OCI-LY7 (cell line): ENCODE data around the gene RHOBTB3. TPM values are rescaled to one million over a fixed set of nuclear protein-coding genes. Genes with fewer than 3 reads are reported as not detected.

ENCODE experiments used
- BruUV-seq: library from RNA; stranded (reverse); fragments of 400-500 nt; replicated peaks from 2 replicates; lab custom pipeline; 2021; lab: Mats Ljungman, UMichigan
- CTCF ChIA-PET: fragments of 300-600 bp; sonication (Branson Sonifier 250); formaldehyde crosslinking; loops from one replicate; lab custom pipeline; 2022; ENCODE audit warnings: antibody characterized with exemption; ENCODE audit not compliant: unreplicated experiment; lab: Charles Lee
- POLR2A ChIA-PET: fragments of 300-600 bp; sonication (Branson Sonifier 250); formaldehyde crosslinking; loops from one replicate; lab custom pipeline; 2022; ENCODE audit warnings: antibody characterized with exemption; lab: Charles Lee
- DNase-seq: peaks from one replicate; pipeline ENCODE4 v3.0.0-alpha.2; 2015; ENCODE audit warnings: low spot score
- H2AFZ ChIP-seq: fragments of 200-600 bp; sonication (generic), shearing (Covaris generic); 2 replicates; pipeline ENCODE4 v1.6.1; 2014; ENCODE audit warnings: mild to moderate bottlenecking, antibody characterized with exemption, low read length, moderate library complexity
- H3K27ac ChIP-seq: fragments of 200-600 bp; sonication (generic); 2 replicates; pipeline ENCODE4 v1.5.1; 2014; ENCODE audit warnings: mixed run types, low read depth, mild to moderate bottlenecking, moderate library complexity, low read length, inconsistent platforms; ENCODE audit not compliant: poor library complexity, severe bottlenecking
- H3K36me3 ChIP-seq: fragments of 200-600 bp; sonication (generic); 2 replicates; pipeline ENCODE4 v1.6.1; 2014; ENCODE audit warnings: mild to moderate bottlenecking, antibody characterized with exemption, low read length, moderate library complexity, mixed read lengths; ENCODE audit not compliant: insufficient read depth
- H3K4me1 ChIP-seq: fragments of 200-600 bp; sonication (generic); 2 replicates; pipeline ENCODE4 v1.5.1; 2014; ENCODE audit warnings: mild to moderate bottlenecking, low read length; ENCODE audit not compliant: insufficient read depth, poor library complexity, severe bottlenecking
- H3K4me2 ChIP-seq: fragments of 200-600 bp; sonication (generic); 2 replicates; pipeline ENCODE4 v1.6.1; 2014; ENCODE audit warnings: mild to moderate bottlenecking, low read length
- H3K4me3 ChIP-seq: fragments of 200-600 bp; sonication (generic); 2 replicates; pipeline ENCODE4 v1.5.1; 2014; ENCODE audit warnings: mild to moderate bottlenecking, low read depth, low read length; ENCODE audit not compliant: poor library complexity, severe bottlenecking
- H3K79me2 ChIP-seq: fragments of 200-600 bp; sonication (generic); 2 replicates; pipeline ENCODE4 v1.6.1; 2016; ENCODE audit warnings: low read depth, mild to moderate bottlenecking, low read length, moderate library complexity, mixed read lengths; ENCODE audit not compliant: insufficient read depth
- H3K9me2 ChIP-seq: fragments of 200-600 bp; sonication (generic); 2 replicates; pipeline ENCODE4 v1.6.1; 2016; ENCODE audit warnings: mild to moderate bottlenecking, low read length, mixed read lengths; ENCODE audit not compliant: insufficient read depth
- H3K9me3 ChIP-seq: fragments of 200-600 bp; sonication (generic); 2 replicates; pipeline ENCODE4 v1.6.1; 2014; ENCODE audit warnings: mild to moderate bottlenecking, mixed run types, low read length, mixed read lengths
- H4K20me1 ChIP-seq: fragments of 200-600 bp; sonication (generic); 2 replicates; pipeline ENCODE4 v1.6.1; 2014; ENCODE audit warnings: mild to moderate bottlenecking, antibody characterized with exemption, low read length, moderate library complexity, mixed read lengths; ENCODE audit not compliant: insufficient read depth
- CTCF ChIP-seq: fragments of 200-600 bp; sonication (generic); conservative IDR thresholded peaks from 2 replicates; pipeline ENCODE4 v1.5.1; 2014; ENCODE audit warnings: mild to moderate bottlenecking, antibody characterized with exemption, low read length, moderate library complexity, mixed read lengths
- EZH2phosphoT487 ChIP-seq: fragments of 200-600 bp; sonication (generic); IDR thresholded peaks from 2 replicates; pipeline ENCODE4 v1.6.1; 2018; ENCODE audit warnings: low read depth, borderline replicate concordance, mild to moderate bottlenecking, mixed run types, antibody characterized with exemption, low read length, moderate library complexity, mixed read lengths
- intact Hi-C: fragments of 100-400 bp; cut with micrococcal nuclease; formaldehyde crosslinking; loops from one replicate; pipeline ENCODE4 v1.10.0; 2022; ENCODE audit not compliant: unreplicated experiment
- total RNA-seq, 2 experiments: library from RNA; depleted of rRNA in 1 of 2; stranded (reverse); fragments of >200 nt in 1 of 2; shearing (Covaris generic) in 1 of 2; gene quantifications; 2 replicates each; pipeline ENCODE4 v1.2.3, GENCODE V29; 2014 to 2022

Gene RHOBTB3
- total RNA-seq, 2 experiments from 2014 or later: 0.51 to 4.0 TPM

DNA sequence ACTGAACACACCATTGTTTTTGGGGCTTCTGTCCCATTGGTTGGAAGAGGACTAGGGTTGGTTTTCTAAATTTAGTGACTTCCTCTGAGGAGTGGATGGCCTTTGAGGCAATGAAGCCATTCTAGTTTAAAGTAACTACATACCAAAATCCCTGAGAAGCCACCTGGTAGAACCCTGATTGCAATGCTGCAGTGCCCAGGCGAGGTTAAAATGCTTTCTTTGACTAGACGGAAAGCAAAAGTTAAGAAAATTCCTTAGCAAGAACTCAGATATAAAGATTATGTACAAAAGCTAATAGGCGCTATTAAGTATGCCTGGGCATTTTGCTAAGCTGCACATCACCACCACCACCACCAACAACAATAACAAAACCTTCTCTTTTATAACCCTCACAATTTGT, 70.8 kb downstream of the RHOBTB3 start:
- H3K36me3 ChIP-seq: no peaks in the 10 kb centered on the region
- BruUV-seq: no TSS peak
- no peaks in the 10 kb centered on the region for H4K20me1 ChIP-seq
- CTCF ChIA-PET: no interaction called here
- no peak overlapping the region for H3K27ac ChIP-seq
- no peak overlapping the region for H3K4me2 ChIP-seq
- intact Hi-C loops: no loop called here
- H3K9me3 ChIP-seq: no peaks in the 10 kb centered on the region
- DNase-seq: no peak
- no peaks in the 10 kb centered on the region for H3K4me1 ChIP-seq
- H2AFZ ChIP-seq: no peak overlapping the region
- H3K9me2 ChIP-seq: no peaks in the 10 kb centered on the region
- TF ChIP-seq EZH2phosphoT487 (no peak), CTCF (no peak)
- no peak overlapping the region for H3K4me3 ChIP-seq
- no peaks in the 10 kb centered on the region for H3K79me2 ChIP-seq
- POLR2A ChIA-PET: interaction anchor here (3.1 kb wide), 1 partner anchor 13 kb away, joined by 11 read pairs; no protein-coding TSS in a partner anchor

GRCh38 chr5:95803271-95804148, 72.4 kb downstream of the RHOBTB3 start:
- Histone ChIP-seq H4K20me1 (no peaks in the 10 kb centered on the region), H3K79me2 (no peaks in the 10 kb centered on the region), H3K4me3 (no peak overlapping the region), H3K9me2 (no peaks in the 10 kb centered on the region), H3K4me2 (no peak overlapping the region), H3K9me3 (no peaks in the 10 kb centered on the region), H2AFZ (no peak overlapping the region), H3K27ac (no peak overlapping the region), H3K36me3 (no peaks in the 10 kb centered on the region), H3K4me1 (peaks cover 12% of the 10 kb centered on the region)
- intact Hi-C loops: no loop called here
- no peak for TF ChIP-seq EZH2phosphoT487
- TF ChIP-seq CTCF: no peak
- no TSS peak for BruUV-seq
- ChIA-PET POLR2A (interaction anchor here (0.9 to 1.9 kb wide), 4 partner anchors 12 to 33 kb away, joined by 4 to 8 read pairs (median 4); no protein-coding TSS in a partner anchor), CTCF (interaction anchor here (0.9 kb wide), 1 partner anchor 40 kb away, joined by 3 read pairs; no protein-coding TSS in a partner anchor)
- DNase-seq: no peak
